Mesenchymal stem cell (in vitro differentiated cells and primary cell): ENCODE data around the gene DEFB127.

Experiments
- DNase-seq: peaks from one replicate; pipeline ENCODE4 v3.0.0-alpha.2; 2013
- H2AFZ ChIP-seq: one replicate; pipeline ENCODE4 v1.6.1; 2013; ENCODE audit warnings: low read depth, mild to moderate bottlenecking, control low read depth, inconsistent platforms, low read length, moderate library complexity
- H2AK5ac ChIP-seq: 2 replicates; pipeline ENCODE4 v1.6.1; 2013; ENCODE audit warnings: low read length, moderate library complexity, mild to moderate bottlenecking, inconsistent platforms; ENCODE audit not compliant: severe bottlenecking
- H2BK120ac ChIP-seq: one replicate; pipeline ENCODE4 v1.6.1; 2013; ENCODE audit warnings: low read depth, mild to moderate bottlenecking, inconsistent platforms, low read length, moderate library complexity
- H2BK12ac ChIP-seq, 2 experiments: one replicate each; pipeline ENCODE4 v1.6.1; 2013; ENCODE audit warnings: inconsistent platforms in 2 of 2, low read length in 2 of 2, mild to moderate bottlenecking in 2 of 2, moderate library complexity in 2 of 2, control low read depth in 1 of 2
- H2BK15ac ChIP-seq: one replicate; pipeline ENCODE4 v1.6.1; 2013; ENCODE audit warnings: mild to moderate bottlenecking, low read depth, inconsistent platforms; ENCODE audit not compliant: poor library complexity, severe bottlenecking
- H2BK5ac ChIP-seq: 2 replicates; pipeline ENCODE4 v1.6.1; 2013; ENCODE audit warnings: low read depth, mild to moderate bottlenecking, low read length, control low read depth, inconsistent platforms; ENCODE audit not compliant: poor library complexity, severe bottlenecking
- H3K14ac ChIP-seq, 2 experiments: one replicate each; pipeline ENCODE4 v1.6.1; 2013; ENCODE audit warnings: inconsistent platforms in 2 of 2, low read length in 2 of 2, control low read depth in 1 of 2, mild to moderate bottlenecking in 1 of 2, moderate library complexity in 1 of 2
- H3K18ac ChIP-seq, 2 experiments: one replicate each; pipeline ENCODE4 v1.6.1; 2013; ENCODE audit warnings: inconsistent platforms in 2 of 2, low read length in 2 of 2, control low read depth in 1 of 2, low read depth in 1 of 2, mild to moderate bottlenecking in 1 of 2
- H3K23ac ChIP-seq, 2 experiments: one replicate each; pipeline ENCODE4 v1.6.1; 2013; ENCODE audit warnings: inconsistent platforms in 2 of 2, low read length in 2 of 2, mild to moderate bottlenecking in 2 of 2, moderate library complexity in 2 of 2, control low read depth in 1 of 2
- H3K27ac ChIP-seq: 2 replicates; pipeline ENCODE4 v1.5.1; 2013; ENCODE audit warnings: mild to moderate bottlenecking, moderate library complexity, low read length, control low read depth, inconsistent platforms; ENCODE audit not compliant: poor library complexity, severe bottlenecking
- H3K27me3 ChIP-seq, 2 experiments: 2 replicates each; pipeline versions ENCODE4 v1.6.1 to v1.7.0; 2013; ENCODE audit warnings: low read length in 2 of 2, mild to moderate bottlenecking in 2 of 2, moderate library complexity in 2 of 2, control low read depth in 1 of 2, inconsistent platforms in 1 of 2; ENCODE audit not compliant: control insufficient read depth in 1 of 2, insufficient read depth in 1 of 2
- H3K36me3 ChIP-seq, 2 experiments: 2 replicates each; pipeline versions ENCODE4 v1.6.1 to v1.7.0; 2013; ENCODE audit warnings: low read length in 2 of 2, control low read depth in 1 of 2, inconsistent platforms in 1 of 2, low read depth in 1 of 2, mild to moderate bottlenecking in 1 of 2; ENCODE audit not compliant: insufficient read depth in 2 of 2, control insufficient read depth in 1 of 2
- H3K4ac ChIP-seq, 2 experiments: one replicate each; pipeline ENCODE4 v1.6.1; 2013; ENCODE audit warnings: inconsistent platforms in 2 of 2, low read length in 2 of 2, mild to moderate bottlenecking in 2 of 2, moderate library complexity in 2 of 2, control low read depth in 1 of 2, low read depth in 1 of 2
- H3K4me1 ChIP-seq: 2 replicates; pipeline ENCODE4 v1.6.1; 2013; ENCODE audit warnings: low read depth, low read length, control low read depth; ENCODE audit not compliant: control insufficient read depth, insufficient read depth
- H3K4me2 ChIP-seq: 2 replicates; pipeline ENCODE4 v1.6.1; 2013; ENCODE audit warnings: low read length, mild to moderate bottlenecking, inconsistent platforms; ENCODE audit not compliant: poor library complexity, severe bottlenecking
- H3K4me3 ChIP-seq, 2 experiments: 2 replicates each; pipeline versions ENCODE4 v1.5.1 to v1.7.0; 2013; ENCODE audit warnings: low read length in 2 of 2, mild to moderate bottlenecking in 2 of 2, control low read depth in 1 of 2, low read depth in 1 of 2; ENCODE audit not compliant: insufficient read depth in 1 of 2
- H3K79me1 ChIP-seq: replicated peaks from 2 replicates; pipeline ENCODE4 v1.6.1; 2013; ENCODE audit warnings: mild to moderate bottlenecking, control low read depth, low read length, inconsistent platforms; ENCODE audit not compliant: poor library complexity, severe bottlenecking
- H3K9ac ChIP-seq: 2 replicates; pipeline ENCODE4 v1.7.0; 2013; ENCODE audit warnings: mild to moderate bottlenecking, low read length, moderate library complexity
- H3K9me3 ChIP-seq: 2 replicates; pipeline ENCODE4 v1.7.0; 2013; ENCODE audit warnings: mild to moderate bottlenecking, low read length; ENCODE audit not compliant: control insufficient read depth
- H4K8ac ChIP-seq: one replicate; pipeline ENCODE4 v1.6.1; 2013; ENCODE audit warnings: inconsistent platforms, mild to moderate bottlenecking, low read length, moderate library complexity
- H4K91ac ChIP-seq: one replicate; pipeline ENCODE4 v1.6.1; 2013; ENCODE audit warnings: mild to moderate bottlenecking, low read length, inconsistent platforms
- WGBS: methylation state at CpG from one replicate; pipeline ENCODE4 v1.1.7; 2013; ENCODE audit warnings: mixed read lengths; 5-methylcytosine and 5-hydroxymethylcytosine counted together

DEFB127 gene

DNA sequence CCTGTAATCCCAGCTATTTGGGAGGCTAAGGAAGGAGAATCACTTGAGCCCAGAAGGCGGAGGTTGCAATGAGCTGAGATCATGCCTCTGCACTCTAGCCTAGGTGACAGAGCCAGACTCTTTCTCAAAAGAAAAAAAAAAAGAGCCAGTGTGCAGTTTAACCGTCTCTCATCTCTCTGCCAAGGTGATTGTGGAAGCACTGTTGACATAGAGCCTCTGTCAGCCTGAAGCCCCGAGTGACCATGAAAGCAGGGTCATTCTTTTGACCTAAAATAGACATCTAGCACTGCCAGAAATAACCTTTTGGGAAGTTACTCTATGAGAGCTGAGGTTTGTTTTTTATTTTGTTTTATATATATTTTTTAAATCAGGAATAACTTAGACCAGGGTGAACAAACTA lies 7.4 kb downstream of the DEFB127 start:
- Histone ChIP-seq H2AK5ac (no peak overlapping the region), H3K36me3 (no peaks in the 10 kb centered on the region), H3K4ac (no peak overlapping the region), H3K27me3 (peaks cover 0 to 3% of the 10 kb centered on the region in 2 experiments), H3K4me3 (no peak overlapping the region), H2BK5ac (no peak overlapping the region), H2BK120ac (no peak overlapping the region), H3K27ac (no peak overlapping the region), H3K14ac (no peak overlapping the region), H4K91ac (no peak overlapping the region), H2BK12ac (no peak overlapping the region), H2BK15ac (no peak overlapping the region), H4K8ac (no peak overlapping the region), H3K18ac (no peak overlapping the region), H2AFZ (no peak overlapping the region), H3K9ac (no peak overlapping the region), H3K79me1 (no peaks in the 10 kb centered on the region), H3K4me2 (no peak overlapping the region), H3K23ac (no peak overlapping the region), H3K9me3 (no peaks in the 10 kb centered on the region), H3K4me1 (no peaks in the 10 kb centered on the region)
- DNase-seq = no peak
- 73% methylated on average over 3 of the region's 3 CpGs for WGBS

GRCh38 chr20:168876-169275 lies 11.6 kb downstream of the DEFB127 start:
- Histone ChIP-seq H3K4me3 (no peak overlapping the region), H2BK15ac (no peak overlapping the region), H3K9me3 (no peaks in the 10 kb centered on the region), H3K27ac (no peak overlapping the region), H2AK5ac (no peak overlapping the region), H3K18ac (no peak overlapping the region), H3K4me1 (no peaks in the 10 kb centered on the region), H3K23ac (no peak overlapping the region), H4K91ac (no peak overlapping the region), H3K9ac (no peak overlapping the region), H2BK5ac (no peak overlapping the region), H4K8ac (no peak overlapping the region), H2AFZ (no peak overlapping the region), H3K79me1 (no peaks in the 10 kb centered on the region), H3K14ac (no peak overlapping the region), H3K4ac (no peak overlapping the region), H2BK120ac (no peak overlapping the region), H2BK12ac (no peak overlapping the region), H3K36me3 (no peaks in the 10 kb centered on the region), H3K27me3 (peaks cover 0 to 3% of the 10 kb centered on the region in 2 experiments), H3K4me2 (no peak overlapping the region)
- no peak for DNase-seq
- WGBS = 75% methylated on average over 2 of the region's 2 CpGs

DNA sequence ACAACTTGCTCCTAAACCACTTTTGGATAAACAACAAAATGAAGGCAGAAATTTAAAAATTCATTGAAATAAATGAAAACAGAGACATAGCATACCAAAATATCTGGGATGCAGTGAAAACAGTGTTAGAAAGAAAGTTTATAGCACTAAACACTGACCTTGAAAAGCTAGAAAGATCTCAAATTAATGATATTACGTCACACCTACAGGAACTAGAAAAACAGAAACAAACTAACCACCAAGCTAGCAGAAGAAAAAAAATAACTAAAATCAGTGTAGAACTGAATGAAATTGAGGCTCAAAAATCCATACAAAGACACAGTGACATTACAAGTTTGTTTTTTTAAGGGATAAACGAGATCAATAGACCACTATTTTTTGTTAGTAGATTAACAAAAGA lies 27.0 kb downstream of the DEFB127 start:
- Histone ChIP-seq H4K91ac (no peak overlapping the region), H3K4me2 (no peak overlapping the region), H3K18ac (no peak overlapping the region), H3K79me1 (no peaks in the 10 kb centered on the region), H3K9ac (no peak overlapping the region), H3K27ac (no peak overlapping the region), H2AK5ac (no peak overlapping the region), H2AFZ (no peak overlapping the region), H3K36me3 (no peaks in the 10 kb centered on the region), H3K4me1 (no peaks in the 10 kb centered on the region), H2BK120ac (no peak overlapping the region), H3K27me3 (peaks cover 0 to 4% of the 10 kb centered on the region in 2 experiments), H4K8ac (no peak overlapping the region), H2BK15ac (no peak overlapping the region), H3K4me3 (no peak overlapping the region), H3K23ac (no peak overlapping the region), H3K9me3 (peaks cover 3% of the 10 kb centered on the region), H3K14ac (no peak overlapping the region), H2BK5ac (no peak overlapping the region), H2BK12ac (no peak overlapping the region), H3K4ac (no peak overlapping the region)
- DNase-seq = no peak
- no CpG with 5 or more reads among the region's 2 CpGs for WGBS

GRCh38 chr20:187733-188132 lies 30.5 kb downstream of the DEFB127 start:
- Histone ChIP-seq H2AFZ (no peak overlapping the region), H3K27ac (no peak overlapping the region), H4K8ac (no peak overlapping the region), H3K9me3 (peaks cover 3% of the 10 kb centered on the region), H2BK5ac (no peak overlapping the region), H3K9ac (no peak overlapping the region), H3K18ac (no peak overlapping the region), H3K27me3 (peaks cover 0 to 8% of the 10 kb centered on the region in 2 experiments), H2BK15ac (no peak overlapping the region), H3K4me3 (no peak overlapping the region), H2BK120ac (no peak overlapping the region), H4K91ac (no peak overlapping the region), H2AK5ac (no peak overlapping the region), H3K4ac (no peak overlapping the region), H2BK12ac (no peak overlapping the region), H3K4me1 (no peaks in the 10 kb centered on the region), H3K23ac (no peak overlapping the region), H3K4me2 (no peak overlapping the region), H3K79me1 (no peaks in the 10 kb centered on the region), H3K14ac (no peak overlapping the region), H3K36me3 (no peaks in the 10 kb centered on the region)
- 20% methylated on average over 2 of the region's 2 CpGs for WGBS
- no peak for DNase-seq
